Lower leg skin (tissue), 4 donors: ENCODE measurements around the gene SEC24D. TPM values are rescaled to one million over a fixed set of nuclear protein-coding genes. Genes with fewer than 3 reads are reported as not detected.
A peak's percentile ranks its signal among the peaks of the same experiment; 100 is the strongest.

Experiments used
- DNase-seq, 2 donors: peaks; one replicate each; pipeline ENCODE4 v3.0.0-alpha.2; 2019; ENCODE audit warnings: low spot score in 2 of 2
- H3K4me3 ChIP-seq: fragments of 200-600 bp; sonication (generic); 2 replicates; pipeline ENCODE4 v1.5.1; 2017; ENCODE audit warnings: mild to moderate bottlenecking, low read depth; ENCODE audit not compliant: poor library complexity, severe bottlenecking
- CTCF ChIP-seq, 3 donors: fragments of 450-650 bp; IDR thresholded peaks; one replicate each; pipeline ENCODE4 v1.5.1; 2016; ENCODE audit warnings: antibody characterized with exemption in 3 of 3, mild to moderate bottlenecking in 3 of 3, moderate library complexity in 2 of 3
- POLR2A ChIP-seq, 2 donors: fragments of 450-650 bp; IDR thresholded peaks; one replicate each; pipeline ENCODE4 v1.6.1; 2016 to 2017; ENCODE audit warnings: antibody characterized with exemption in 2 of 2, mild to moderate bottlenecking in 1 of 2, moderate library complexity in 1 of 2
- whole genome bisulfite sequencing, 2 donors: methylation state at CpG; one replicate each; pipeline ENCODE4 v1.1.5; 2018; 5-methylcytosine and 5-hydroxymethylcytosine counted together
- intact Hi-C: fragments of 100-400 bp; cut with DNase I; formaldehyde crosslinking; loops from one replicate; pipeline ENCODE4 v1.15.0; 2023; ENCODE audit warnings: low total_unique reads
- total RNA-seq, 4 donors: library from RNA; depleted of rRNA; stranded (reverse); fragments of >200 nt; gene quantifications; one replicate each; pipeline ENCODE4 v1.1.0, GENCODE V29; 2016

SEC24D gene
- total RNA-seq, 4 donors from 2014 or later: 8.0 to 14.8 (median 12.9) TPM

- WGBS, 2 donors: 95 to 97% methylated on average over 6 of the region's 6 CpGs
- H3K4me3 ChIP-seq: no peak overlapping the region
- intact Hi-C loops: no loop called here
- no peak for DNase-seq
- TF ChIP-seq POLR2A (IDR thresholded peaks at IDR 0.05) (no peak), CTCF (IDR thresholded peaks at IDR 0.05) (no peak)
Measured at GRCh38 chr4:118877797-118878196, 41.9 kb upstream of the SEC24D start.

- H3K4me3 ChIP-seq: no peak overlapping the region
- TF ChIP-seq CTCF (IDR thresholded peaks at IDR 0.05) (no peak), POLR2A (IDR thresholded peaks at IDR 0.05) (no peak)
- intact Hi-C loops: loop anchor here (5.0 kb wide), 1 partner anchor 1730 kb away; no protein-coding TSS in a partner anchor
- no peak for DNase-seq
- WGBS, 2 donors: 61 to 70% methylated on average over 4 of the region's 4 CpGs
Measured at GRCh38 chr4:118872181-118872580, 36.3 kb upstream of the SEC24D start.

GRCh38 chr4:118869808-118870342, 33.9 kb upstream of the SEC24D start:
- intact Hi-C loops: loop anchor here (5.0 kb wide), 1 partner anchor 1732 kb away; no protein-coding TSS in a partner anchor
- WGBS, 2 donors: 39 to 49% methylated on average over 2 of the region's 2 CpGs
- DNase-seq: no peak
- no peak for TF ChIP-seq POLR2A (IDR thresholded peaks at IDR 0.05)
- TF ChIP-seq CTCF (IDR thresholded peaks at IDR 0.05): no peak
- H3K4me3 ChIP-seq: no peak overlapping the region

- intact Hi-C loops: no loop called here
- no peak for TF ChIP-seq POLR2A (IDR thresholded peaks at IDR 0.05)
- WGBS, 2 donors: 70 to 80% methylated on average over 3 of the region's 3 CpGs
- no peak for DNase-seq
- H3K4me3 ChIP-seq: no peak overlapping the region
Measured at GRCh38 chr4:118867311-118868067, 31.6 kb upstream of the SEC24D start.

GRCh38 chr4:118866442-118866841, 30.5 kb upstream of the SEC24D start:
- 93 to 96% methylated on average over 1 of the region's 1 CpG for WGBS, 2 donors
- intact Hi-C loops: no loop called here
- no peak for DNase-seq
- no peak for TF ChIP-seq CTCF (IDR thresholded peaks at IDR 0.05)
- no peak for TF ChIP-seq POLR2A (IDR thresholded peaks at IDR 0.05)
- no peak overlapping the region for H3K4me3 ChIP-seq

GRCh38 chr4:118865091-118865708, 29.3 kb upstream of the SEC24D start:
- peak in 1 of 2 donors; percentile 22 for DNase-seq
- TF ChIP-seq CTCF (IDR thresholded peaks at IDR 0.05) (no peak), POLR2A (IDR thresholded peaks at IDR 0.05) (no peak)
- H3K4me3 ChIP-seq: no peak overlapping the region
- intact Hi-C loops: no loop called here
- WGBS, 2 donors: 11 to 15% methylated on average over 5 of the region's 5 CpGs
